IMR-90 (cell line): Measurements from ENCODE around the gene FFAR3. TPM values are rescaled to one million over a fixed set of nuclear protein-coding genes. Genes with fewer than 3 reads are reported as not detected.

ENCODE experiments used
- ATAC-seq: fragments of 200-7000 bp; cut with Tn5 transposase; 2 replicates; pipeline ENCODE4 v1.9.1; 2020; ENCODE audit warnings: low read depth, mild to moderate bottlenecking, moderate library complexity
- BruUV-seq: library from RNA; stranded (reverse); fragments of 400-500 nt; replicated peaks from 2 replicates; lab custom pipeline; 2021; lab: Mats Ljungman, UMichigan
- CTCF ChIA-PET: fragments of 300-600 bp; formaldehyde crosslinking; extraction: SDS; loops from one replicate; lab custom pipeline; 2021; ENCODE audit warnings: antibody characterized with exemption; lab: Yijun Ruan, JAX
- POLR2A ChIA-PET: fragments of 300-600 bp; sonication (Branson Sonifier 250); formaldehyde crosslinking; loops from one replicate; lab custom pipeline; 2022; ENCODE audit warnings: antibody characterized with exemption; ENCODE audit not compliant: unreplicated experiment; lab: Charles Lee
- DNase-seq: peaks from one replicate; pipeline ENCODE4 v3.0.0; 2013
- H2AFZ ChIP-seq: replicated peaks from 2 replicates; pipeline ENCODE3; 2013; ENCODE audit warnings: low read length, mild to moderate bottlenecking; ENCODE audit not compliant: poor library complexity
- H2AK5ac ChIP-seq: 2 replicates; pipeline ENCODE4 v1.6.1; 2013; ENCODE audit warnings: low read depth, low read length, inconsistent platforms
- H2AK9ac ChIP-seq: replicated peaks from 2 replicates; pipeline ENCODE3; 2013; ENCODE audit warnings: mild to moderate bottlenecking, low read depth, low read length, moderate library complexity; ENCODE audit not compliant: poor library complexity
- H2BK120ac ChIP-seq: 2 replicates; pipeline ENCODE4 v1.6.1; 2013; ENCODE audit warnings: low read depth, low read length, inconsistent platforms
- H2BK15ac ChIP-seq: 3 replicates; pipeline ENCODE4 v1.6.1; 2013; ENCODE audit warnings: low read depth, low read length, inconsistent platforms
- H2BK20ac ChIP-seq: 2 replicates; pipeline ENCODE4 v1.6.1; 2013; ENCODE audit warnings: low read depth, mild to moderate bottlenecking, inconsistent platforms, low read length, moderate library complexity
- H2BK5ac ChIP-seq: 2 replicates; pipeline ENCODE4 v1.6.1; 2013; ENCODE audit warnings: mild to moderate bottlenecking, low read depth, low read length, inconsistent platforms; ENCODE audit not compliant: poor library complexity, severe bottlenecking
- H3K14ac ChIP-seq: replicated peaks from 2 replicates; pipeline ENCODE4 v1.6.1; 2013; ENCODE audit warnings: low read depth, low read length, inconsistent platforms
- H3K18ac ChIP-seq: 2 replicates; pipeline ENCODE4 v1.6.1; 2013; ENCODE audit warnings: low read depth, low read length, control low read depth
- H3K23ac ChIP-seq: 2 replicates; pipeline ENCODE4 v1.6.1; 2013; ENCODE audit warnings: low read depth, low read length, inconsistent platforms
- H3K27ac ChIP-seq: 2 replicates; pipeline ENCODE4 v1.5.1; 2013; ENCODE audit warnings: mild to moderate bottlenecking, control low read depth, low read length; ENCODE audit not compliant: insufficient read depth
- H3K27me3 ChIP-seq: 2 replicates; pipeline ENCODE4 v1.6.1; 2013; ENCODE audit warnings: low read length; ENCODE audit not compliant: control insufficient read depth, insufficient read depth
- H3K36me3 ChIP-seq: 2 replicates; pipeline ENCODE4 v1.6.1; 2013; ENCODE audit warnings: low read length, mixed read lengths; ENCODE audit not compliant: control insufficient read depth, insufficient read depth
- H3K4ac ChIP-seq: 2 replicates; pipeline ENCODE4 v1.6.1; 2013; ENCODE audit warnings: low read depth, low read length, inconsistent platforms
- H3K4me1 ChIP-seq: 2 replicates; pipeline ENCODE4 v1.6.1; 2013; ENCODE audit warnings: low read length, mixed read lengths; ENCODE audit not compliant: control insufficient read depth, insufficient read depth
- H3K4me2 ChIP-seq: 2 replicates; pipeline ENCODE4 v1.6.1; 2013; ENCODE audit warnings: low read depth, mild to moderate bottlenecking, control low read depth, low read length, moderate library complexity
- H3K4me3 ChIP-seq: 2 replicates; pipeline ENCODE4 v1.5.1; 2013; ENCODE audit warnings: low read depth, mild to moderate bottlenecking, control low read depth, low read length, moderate library complexity; ENCODE audit not compliant: insufficient read depth
- H3K56ac ChIP-seq: 2 replicates; pipeline ENCODE4 v1.6.1; 2013; ENCODE audit warnings: low read length, inconsistent platforms; ENCODE audit not compliant: insufficient read depth; ENCODE audit errors: extremely low read depth
- H3K79me1 ChIP-seq, 2 experiments: 2 replicates each; pipeline ENCODE4 v1.6.1; 2013; ENCODE audit warnings: low read length in 2 of 2, inconsistent platforms in 1 of 2, low read depth in 1 of 2
- H3K9ac ChIP-seq: 2 replicates; pipeline ENCODE4 v1.6.1; 2013; ENCODE audit warnings: low read depth, low read length, control low read depth
- H3K9me1 ChIP-seq: 2 replicates; pipeline ENCODE4 v1.6.1; 2013; ENCODE audit warnings: low read length, inconsistent platforms; ENCODE audit not compliant: insufficient read depth
- H3K9me3 ChIP-seq: 2 replicates; pipeline ENCODE4 v1.6.1; 2013; ENCODE audit warnings: low read length; ENCODE audit not compliant: control insufficient read depth, insufficient read depth
- H4K20me1 ChIP-seq: 2 replicates; pipeline ENCODE4 v1.6.1; 2013; ENCODE audit warnings: low read length, inconsistent platforms; ENCODE audit not compliant: insufficient read depth
- H4K5ac ChIP-seq: 2 replicates; pipeline ENCODE4 v1.6.1; 2013; ENCODE audit warnings: mild to moderate bottlenecking, low read depth, low read length, control low read depth
- H4K8ac ChIP-seq, 2 experiments: 2 replicates each; pipeline ENCODE4 v1.6.1; 2013; ENCODE audit warnings: low read depth in 2 of 2, low read length in 2 of 2, control low read depth in 1 of 2, inconsistent platforms in 1 of 2
- H4K91ac ChIP-seq: 2 replicates; pipeline ENCODE4 v1.6.1; 2013; ENCODE audit warnings: low read depth, low read length, inconsistent platforms; ENCODE audit not compliant: insufficient read depth
- ELK1 ChIP-seq: fragments of 150-350 bp; IDR thresholded peaks from 2 replicates; pipeline ENCODE4 v1.6.1; 2016; ENCODE audit warnings: low read depth, mild to moderate bottlenecking, low read length, moderate library complexity, borderline replicate concordance
- NFE2L2 ChIP-seq: fragments of 150-350 bp; IDR thresholded peaks from 2 replicates; pipeline ENCODE4 v1.6.1; 2016; ENCODE audit warnings: low read depth, mild to moderate bottlenecking, low read length
- POLR2A ChIP-seq: IDR thresholded peaks from 2 replicates; pipeline ENCODE4 v1.6.1; 2012; ENCODE audit warnings: mild to moderate bottlenecking, low read depth, low read length
- SMC3 ChIP-seq: fragments of 150-350 bp; IDR thresholded peaks from 2 replicates; pipeline ENCODE4 v1.6.1; 2016; ENCODE audit warnings: low read depth, mild to moderate bottlenecking, antibody characterized with exemption, low read length, moderate library complexity
- WGBS, 2 experiments: methylation state at CpG; one replicate each; pipeline versions ENCODE4 v1.1.5 to v1.1.7; 2013; ENCODE audit warnings: missing lambda C conversion rate in 2 of 2; ENCODE audit not compliant: insufficient read length in 1 of 2; ENCODE audit errors: extremely low coverage in 2 of 2; 5-methylcytosine and 5-hydroxymethylcytosine counted together
- dilution Hi-C: fragments of 300-500 bp; cut with HindIII; formaldehyde crosslinking; loops from one replicate; pipeline ENCODE4 v1.14.3; 2018; ENCODE audit warnings: low sequenced_read_pairs; ENCODE audit not compliant: unreplicated experiment
- in situ Hi-C: fragments of 300-500 bp; cut with MboI; formaldehyde crosslinking; loops from 3 replicates; pipeline ENCODE4 v1.14.3; 2019; ENCODE audit warnings: low sequenced_read_pairs, inconsistent platforms, mixed read lengths
- intact Hi-C: fragments of 100-400 bp; cut with micrococcal nuclease; formaldehyde crosslinking; loops from 2 replicates; pipeline ENCODE4 v1.10.0; 2022
- polyA plus RNA-seq, 3 experiments: library from polyadenylated mRNA; depleted of rRNA; stranded (reverse); fragments of >200 nt; gene quantifications; 2 replicates each; pipeline ENCODE4 v1.2.3, GENCODE V29; 2012; ENCODE audit warnings: low replicate concordance in 1 of 3
- total RNA-seq: library from RNA; depleted of rRNA; stranded (reverse); fragments of >200 nt; gene quantifications from 2 replicates; pipeline ENCODE4 v1.2.3, GENCODE V29; 2012

The FFAR3 gene
- total and polyA plus RNA-seq, 2 of the 4 experiments (the other 2 are of a cell fraction) = not detected

DNA sequence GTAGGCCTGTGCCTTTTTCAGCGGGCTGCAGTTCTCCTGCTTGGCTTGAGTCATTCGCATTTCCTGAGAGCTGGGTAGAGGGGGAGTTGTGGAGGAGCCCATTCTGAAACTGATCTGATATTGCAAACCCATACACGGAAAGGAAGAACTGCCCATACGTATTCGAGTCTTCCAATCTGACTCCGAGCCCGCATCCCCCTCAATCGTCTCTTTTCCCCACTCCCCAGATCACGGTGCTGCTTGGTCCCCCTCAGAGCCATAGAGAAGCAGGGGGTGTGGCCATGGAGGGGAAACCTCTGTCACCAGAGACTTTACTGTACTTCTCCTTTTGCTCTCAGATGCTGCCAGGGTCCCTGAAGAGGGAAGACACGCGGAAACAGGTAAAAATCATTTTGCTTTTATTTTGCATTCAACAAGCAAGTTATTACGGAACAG, 29.4 kb upstream of the FFAR3 start, which contains the start of gene CD22:
Gene CD22 (plus strand): TSS at position 337 of the 435 bp plus-strand sequence. CDS start 2,854 bp downstream, outside the sequence.
- Histone ChIP-seq H3K4me3 (no peak within 1 kb of the TSS), H3K14ac (no peak within 1 kb of the TSS), H3K27ac (no peak within 1 kb of the TSS), H4K5ac (no peak within 1 kb of the TSS), H3K9ac (no peak within 1 kb of the TSS), H4K20me1 (no peaks in the 10 kb centered on the region), H3K79me1 (no peaks in the 10 kb centered on the region), H2AK5ac (no peak within 1 kb of the TSS), H4K8ac (no peak within 1 kb of the TSS), H2BK15ac (no peak within 1 kb of the TSS), H3K4me1 (no peaks in the 10 kb centered on the region), H2BK20ac (no peak within 1 kb of the TSS), H2BK5ac (no peak within 1 kb of the TSS), H2AFZ (no peak within 1 kb of the TSS), H3K36me3 (no peaks in the 10 kb centered on the region), H3K4me2 (no peak within 1 kb of the TSS), H2BK120ac (no peak within 1 kb of the TSS), H3K9me3 (no peaks in the 10 kb centered on the region), H3K4ac (no peak within 1 kb of the TSS), H2AK9ac (peak within 1 kb of the TSS; percentile 50), H3K56ac (no peak within 1 kb of the TSS), H3K27me3 (peaks cover 13% of the 10 kb centered on the region), H3K18ac (no peak within 1 kb of the TSS), H3K23ac (no peak within 1 kb of the TSS), H3K9me1 (no peaks in the 10 kb centered on the region), H4K91ac (no peak within 1 kb of the TSS)
- TF ChIP-seq NFE2L2 (no peak), POLR2A (no peak), SMC3 (no peak), ELK1 (no peak)
- DNase-seq (no peak), ATAC-seq (no peak)
- in situ Hi-C loops = loop anchor here (25.0 kb wide), 1 partner anchor 258 kb away; the partner anchor contains the start of gene PMIS2
- dilution Hi-C loops = no loop called here
- no CpG with 5 or more reads among the region's 12 CpGs for WGBS, 2 experiments
- intact Hi-C loops = no loop called here
- CTCF ChIA-PET = no interaction called here
- no TSS peak for BruUV-seq
- POLR2A ChIA-PET = no interaction called here
